A673 (cell line): ENCODE results near the gene ANKS6. TPM values are rescaled to one million over a fixed set of nuclear protein-coding genes. Genes with fewer than 3 reads are reported as not detected.

Source experiments
- BruUV-seq: library from RNA; stranded (reverse); fragments of 400-500 nt; replicated peaks from 2 replicates; lab custom pipeline; 2021; lab: Mats Ljungman, UMichigan
- CTCF ChIA-PET: fragments of 300-600 bp; sonication (Branson Sonifier 250); formaldehyde crosslinking; loops from one replicate; lab custom pipeline; 2022; ENCODE audit warnings: antibody characterized with exemption; lab: Charles Lee
- POLR2A ChIA-PET: fragments of 300-600 bp; sonication (Branson Sonifier 250); formaldehyde crosslinking; loops from one replicate; lab custom pipeline; 2022; ENCODE audit warnings: antibody characterized with exemption; ENCODE audit not compliant: low non-redundant PET; lab: Charles Lee
- DNase-seq: peaks from one replicate; pipeline ENCODE4 v3.0.0-alpha.2; 2015; ENCODE audit warnings: low spot score
- H3K27ac ChIP-seq: fragments of 200-600 bp; sonication (generic); 2 replicates; pipeline ENCODE4 v1.5.1; 2016; ENCODE audit warnings: mixed run types, low read depth, mild to moderate bottlenecking, mixed read lengths, antibody characterized with exemption, low read length; ENCODE audit not compliant: poor library complexity, severe bottlenecking
- H3K27me3 ChIP-seq: fragments of 200-600 bp; sonication (generic); replicated peaks from 2 replicates; pipeline ENCODE4 v1.6.1; 2017; ENCODE audit warnings: mixed run types, low read depth, mild to moderate bottlenecking, mixed read lengths, antibody characterized with exemption, low read length; ENCODE audit not compliant: insufficient read depth, poor library complexity
- H3K36me3 ChIP-seq: fragments of 200-600 bp; sonication (generic); 2 replicates; pipeline ENCODE4 v1.6.1; 2016; ENCODE audit warnings: mixed run types, mild to moderate bottlenecking, mixed read lengths, antibody characterized with exemption, low read length; ENCODE audit not compliant: insufficient read depth, poor library complexity, severe bottlenecking
- H3K4me1 ChIP-seq: fragments of 200-600 bp; sonication (generic); 2 replicates; pipeline ENCODE4 v1.6.1; 2017; ENCODE audit warnings: mixed run types, mild to moderate bottlenecking, mixed read lengths, antibody characterized with exemption, low read length; ENCODE audit not compliant: insufficient read depth, poor library complexity, severe bottlenecking
- H3K4me3 ChIP-seq: fragments of 200-600 bp; sonication (generic); 2 replicates; pipeline ENCODE4 v1.5.1; 2016; ENCODE audit warnings: low read depth, mixed run types, mild to moderate bottlenecking, mixed read lengths, low read length; ENCODE audit not compliant: poor library complexity, severe bottlenecking
- H3K9me3 ChIP-seq: fragments of 200-600 bp; sonication (generic); 2 replicates; pipeline ENCODE4 v1.6.1; 2016; ENCODE audit warnings: mixed run types, low read depth, mild to moderate bottlenecking, mixed read lengths, antibody characterized with exemption, low read length; ENCODE audit not compliant: poor library complexity, severe bottlenecking
- EZH2 ChIP-seq: fragments of 200-600 bp; sonication (generic); IDR thresholded peaks from 2 replicates; pipeline ENCODE4 v1.6.1; 2017; ENCODE audit warnings: borderline replicate concordance, low read depth, mild to moderate bottlenecking, mixed read lengths, antibody characterized with exemption, low read length; ENCODE audit not compliant: poor library complexity, severe bottlenecking
- intact Hi-C: fragments of 100-400 bp; cut with micrococcal nuclease; formaldehyde crosslinking; loops from one replicate; pipeline ENCODE4 v1.10.0; 2022; ENCODE audit not compliant: unreplicated experiment
- total RNA-seq: library from RNA; stranded (reverse); gene quantifications from 2 replicates; pipeline ENCODE4 v1.2.3, GENCODE V29; 2021
- TF ChIP-seq, protein P1 (sequence below): fragments of 300-800, 200-600 bp; sonication (generic); conservative IDR thresholded peaks from 2 replicates; pipeline ENCODE4 v1.5.1; 2017; ENCODE audit warnings: low read depth, mild to moderate bottlenecking, antibody characterized with exemption, low read length, moderate library complexity, mixed read lengths

The ANKS6 gene
- total RNA-seq, 1 experiment from 2014 or later, result 14.4 TPM

DNA sequence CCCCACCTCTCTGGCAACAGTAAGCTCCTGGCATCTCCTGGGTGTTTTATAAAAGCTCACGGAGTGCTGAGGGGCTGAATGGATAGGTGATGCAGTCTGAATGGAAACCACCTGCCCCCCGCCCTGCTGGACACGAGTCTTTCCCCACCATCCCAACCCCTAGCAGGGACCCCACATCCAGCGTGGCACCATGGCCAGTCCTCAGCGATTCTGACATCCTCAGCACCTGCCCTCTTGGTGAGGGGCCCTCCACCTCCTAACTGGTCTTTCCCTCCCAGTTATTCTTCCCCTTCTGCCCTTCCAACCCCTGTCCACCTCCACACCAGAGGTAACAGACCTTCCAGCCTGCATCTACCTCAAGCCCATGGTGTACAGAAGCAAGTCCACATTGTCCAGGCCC, 48.9 kb downstream of the ANKS6 start:
- intact Hi-C loops, result no loop called here
- CTCF ChIA-PET, result no interaction called here
- H3K27me3 ChIP-seq, result no peaks in the 10 kb centered on the region
- no peaks in the 10 kb centered on the region for H3K9me3 ChIP-seq
- no peak overlapping the region for H3K27ac ChIP-seq
- no TSS peak for BruUV-seq
- H3K4me1 ChIP-seq, result no peaks in the 10 kb centered on the region
- DNase-seq, result no peak
- no peak overlapping the region for H3K4me3 ChIP-seq
- H3K36me3 ChIP-seq, result no peaks in the 10 kb centered on the region
- no peak for TF ChIP-seq EZH2
- TF ChIP-seq, protein P1, sequence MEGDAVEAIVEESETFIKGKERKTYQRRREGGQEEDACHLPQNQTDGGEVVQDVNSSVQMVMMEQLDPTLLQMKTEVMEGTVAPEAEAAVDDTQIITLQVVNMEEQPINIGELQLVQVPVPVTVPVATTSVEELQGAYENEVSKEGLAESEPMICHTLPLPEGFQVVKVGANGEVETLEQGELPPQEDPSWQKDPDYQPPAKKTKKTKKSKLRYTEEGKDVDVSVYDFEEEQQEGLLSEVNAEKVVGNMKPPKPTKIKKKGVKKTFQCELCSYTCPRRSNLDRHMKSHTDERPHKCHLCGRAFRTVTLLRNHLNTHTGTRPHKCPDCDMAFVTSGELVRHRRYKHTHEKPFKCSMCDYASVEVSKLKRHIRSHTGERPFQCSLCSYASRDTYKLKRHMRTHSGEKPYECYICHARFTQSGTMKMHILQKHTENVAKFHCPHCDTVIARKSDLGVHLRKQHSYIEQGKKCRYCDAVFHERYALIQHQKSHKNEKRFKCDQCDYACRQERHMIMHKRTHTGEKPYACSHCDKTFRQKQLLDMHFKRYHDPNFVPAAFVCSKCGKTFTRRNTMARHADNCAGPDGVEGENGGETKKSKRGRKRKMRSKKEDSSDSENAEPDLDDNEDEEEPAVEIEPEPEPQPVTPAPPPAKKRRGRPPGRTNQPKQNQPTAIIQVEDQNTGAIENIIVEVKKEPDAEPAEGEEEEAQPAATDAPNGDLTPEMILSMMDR, result no peak
- POLR2A ChIA-PET, result no interaction called here

DNA sequence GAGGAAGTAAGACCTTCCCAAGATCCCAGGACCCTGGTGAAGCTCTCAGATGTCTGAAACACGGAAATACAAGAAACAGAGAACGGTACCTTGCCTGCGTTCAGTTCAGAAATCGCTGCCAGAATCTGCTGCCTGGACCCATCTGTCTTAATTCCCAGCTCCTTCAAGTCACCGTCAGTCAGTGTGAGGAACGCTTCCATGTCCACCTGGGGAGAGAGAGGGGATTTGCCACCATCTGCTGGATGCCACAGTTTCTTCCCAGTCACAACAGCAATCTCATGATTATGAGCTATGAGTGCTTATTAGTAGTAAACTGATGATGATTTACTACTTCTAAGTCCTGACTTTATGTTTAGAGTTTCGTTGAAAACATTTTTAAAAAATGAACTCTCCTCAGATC, 50.9 kb downstream of the ANKS6 start:
- POLR2A ChIA-PET, result no interaction called here
- DNase-seq, result no peak
- CTCF ChIA-PET, result interaction anchor here (0.8 kb wide), 1 partner anchor 430 kb away, joined by 4 read pairs; no protein-coding TSS in a partner anchor
- H3K27me3 ChIP-seq, result no peaks in the 10 kb centered on the region
- H3K36me3 ChIP-seq, result no peaks in the 10 kb centered on the region
- no peak overlapping the region for H3K27ac ChIP-seq
- H3K9me3 ChIP-seq, result no peaks in the 10 kb centered on the region
- no peaks in the 10 kb centered on the region for H3K4me1 ChIP-seq
- H3K4me3 ChIP-seq, result no peak overlapping the region
- intact Hi-C loops, result no loop called here
- TF ChIP-seq, protein P1, result no peak
- TF ChIP-seq EZH2, result no peak
- BruUV-seq, result no TSS peak

DNA sequence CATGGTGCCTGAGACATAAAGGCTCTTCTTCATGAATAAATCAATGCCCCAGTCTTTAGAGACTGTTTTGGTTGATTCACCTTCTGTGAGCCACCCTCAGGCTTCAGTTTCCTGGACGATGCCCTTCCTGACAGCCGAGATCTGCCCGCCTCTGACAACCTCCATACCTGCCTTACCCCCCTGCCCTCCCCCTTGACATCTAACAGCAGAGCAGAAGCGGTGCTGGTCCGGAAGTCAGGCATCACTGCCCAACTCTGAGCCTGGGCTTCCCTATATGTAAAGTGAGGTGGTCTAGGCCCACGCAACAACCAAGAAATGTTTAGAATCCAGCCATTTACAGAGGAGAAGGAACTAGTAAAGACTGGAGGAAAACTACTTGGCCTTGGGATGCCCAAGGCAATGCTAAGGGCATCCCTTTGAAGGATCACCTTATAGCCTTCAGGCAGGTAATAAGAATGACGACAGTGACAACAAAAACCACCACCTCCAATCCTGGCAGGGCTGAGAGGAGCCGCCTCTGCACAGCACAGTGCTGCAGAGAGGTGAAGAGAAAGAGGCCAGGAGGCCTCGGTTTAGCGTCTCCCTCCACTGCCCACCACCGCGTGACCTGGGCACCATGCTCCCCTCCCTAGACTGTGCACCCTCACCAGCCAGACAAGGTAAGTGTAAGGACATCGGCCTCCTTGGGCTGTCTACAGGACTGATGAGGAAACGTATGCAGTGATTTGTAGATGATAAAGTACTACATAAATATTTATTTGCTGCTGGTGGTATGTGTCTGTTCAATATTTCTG, 52.3 kb downstream of the ANKS6 start:
- TF ChIP-seq, protein P1, result no peak
- no peak for TF ChIP-seq EZH2
- intact Hi-C loops, result no loop called here
- Histone ChIP-seq H3K27me3 (no peaks in the 10 kb centered on the region), H3K4me3 (no peak overlapping the region), H3K36me3 (no peaks in the 10 kb centered on the region), H3K4me1 (no peaks in the 10 kb centered on the region), H3K27ac (no peak overlapping the region), H3K9me3 (no peaks in the 10 kb centered on the region)
- DNase-seq, result no peak
- CTCF ChIA-PET, result no interaction called here
- POLR2A ChIA-PET, result no interaction called here
- no TSS peak for BruUV-seq
